HG02798 (cell line): ENCODE data around the gene WDFY3.

ENCODE experiments used
- ATAC-seq: cut with Tn5 transposase; IDR thresholded peaks from one replicate; pipeline ENCODE4 v1.9.1; 2021; ENCODE audit warnings: mild to moderate bottlenecking; ENCODE audit not compliant: unreplicated experiment, poor library complexity

Gene WDFY3

GRCh38 chr4:84638092-84638491 lies 328.4 kb downstream of the WDFY3 start:
- no peak for ATAC-seq

GRCh38 chr4:84634961-84635360 lies 331.5 kb downstream of the WDFY3 start:
- no peak for ATAC-seq

DNA sequence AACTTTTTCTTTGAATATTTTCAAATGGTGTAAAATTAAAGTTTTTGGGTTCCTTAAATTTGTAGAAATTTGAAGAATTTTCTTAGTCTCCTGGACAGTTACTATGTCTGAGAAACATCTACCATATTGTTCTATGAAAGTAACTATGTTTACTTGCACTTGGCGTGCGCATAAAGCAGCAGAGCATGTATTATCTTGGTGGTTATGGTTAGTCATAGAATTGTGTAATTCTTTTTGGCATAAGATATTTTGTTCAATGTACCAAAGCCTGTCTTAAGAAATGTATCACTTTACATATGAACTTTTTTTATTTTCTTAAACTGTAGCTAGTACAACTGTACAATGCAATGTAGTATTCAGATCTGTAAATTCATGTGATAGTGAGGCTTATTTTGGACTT lies 334.4 kb downstream of the WDFY3 start:
- ATAC-seq, result no peak

DNA sequence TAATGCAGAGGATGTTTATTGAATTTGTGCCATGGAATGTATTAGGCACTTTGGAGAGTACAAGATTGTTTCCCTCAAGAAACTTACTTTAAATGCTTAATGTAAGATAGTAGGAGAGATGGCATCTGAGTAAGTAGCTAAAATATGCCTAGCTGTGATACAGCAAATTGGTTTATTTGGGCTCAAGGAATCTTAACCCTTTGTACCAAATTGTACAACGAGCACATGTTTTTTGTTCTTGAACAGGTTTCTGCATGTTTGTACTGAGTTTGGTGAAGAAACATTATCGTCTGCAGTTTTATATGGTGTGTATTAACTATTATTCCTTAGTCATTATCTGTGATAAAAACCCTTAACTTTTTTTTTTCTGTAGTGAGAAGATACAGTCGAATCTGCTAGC lies 334.9 kb downstream of the WDFY3 start:
- ATAC-seq, result no peak

DNA sequence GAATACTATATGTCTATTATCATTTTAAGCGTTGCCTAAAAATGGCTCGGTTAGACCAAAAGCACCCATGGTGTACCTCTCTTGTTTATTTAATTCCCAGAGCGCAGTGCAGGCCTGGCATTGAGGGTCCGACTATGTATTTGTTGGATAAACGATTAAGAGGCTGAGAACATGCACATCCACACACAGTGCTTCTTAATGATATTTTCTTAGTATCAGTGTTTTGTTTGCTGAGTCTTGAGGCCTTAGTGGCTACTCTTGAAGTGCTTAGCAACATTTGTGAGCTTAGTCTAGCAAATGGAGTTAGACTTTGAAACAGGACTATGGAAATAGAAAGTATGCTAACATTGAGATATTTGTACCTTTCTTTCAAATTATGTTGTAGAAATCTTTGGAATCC lies 339.8 kb downstream of the WDFY3 start:
- no peak for ATAC-seq

- ATAC-seq, result no peak
These were observed 342.8 kb downstream of the WDFY3 start for GRCh38 chr4:84623661-84624060.

- no peak for ATAC-seq
These were observed 343.5 kb downstream of the WDFY3 start for GRCh38 chr4:84622959-84623358.
